Measurements from ENCODE around the gene NPTX2. TPM values are rescaled to one million over a fixed set of nuclear protein-coding genes. Genes with fewer than 3 reads are reported as not detected.
A peak's percentile ranks its signal among the peaks of the same experiment; 100 is the strongest.

The NPTX2 gene
- total and polyA plus RNA-seq, 4 donors: 6.6 to 35.2 (median 11.3) TPM

GRCh38 chr7:98656899-98657298 lies 39.8 kb downstream of the NPTX2 start:
- H3K4me3 ChIP-seq (ENCODE audit: low read length in 2 of 2): no peak overlapping the region
- H3K27ac ChIP-seq (ENCODE audit: low read depth in 1 of 2, low read length in 2 of 2): no peak overlapping the region
- WGBS, 2 donors: 90 to 92% methylated on average over 7 of the region's 7 CpGs
- no peaks in the 10 kb centered on the region for H3K4me1 ChIP-seq (ENCODE audit: control insufficient read depth in 1 of 2, insufficient read depth in 2 of 2, low read length in 2 of 2)
- H3K9me3 ChIP-seq (ENCODE audit: control insufficient read depth, low read length): peaks cover 2% of the 10 kb centered on the region
- H3K36me3 ChIP-seq (ENCODE audit: control insufficient read depth in 1 of 2, insufficient read depth in 2 of 2, low read length in 1 of 2): no peaks in the 10 kb centered on the region
- ATAC-seq (ENCODE audit: low FRiP score): no peak
- no peaks in the 10 kb centered on the region for H3K27me3 ChIP-seq (ENCODE audit: control insufficient read depth in 1 of 2, insufficient read depth in 2 of 2, low read length in 1 of 2)
- no peak for DNase-seq
- intact Hi-C loops (cut with DNase I): no loop called here

- H3K9me3 ChIP-seq (ENCODE audit: control insufficient read depth, low read length): peaks cover 2% of the 10 kb centered on the region
- whole genome bisulfite sequencing, 2 donors: 75 to 76% methylated on average over 17 of the region's 17 CpGs
Observed at GRCh38 chr7:98657736-98658135, 40.7 kb downstream of the NPTX2 start.

GRCh38 chr7:98659756-98660155 lies 42.7 kb downstream of the NPTX2 start:
- Histone ChIP-seq H3K4me3 (ENCODE audit: low read length in 2 of 2) (no peak overlapping the region), H3K36me3 (ENCODE audit: control insufficient read depth in 1 of 2, insufficient read depth in 2 of 2, low read length in 1 of 2) (no peaks in the 10 kb centered on the region), H3K27ac (ENCODE audit: low read depth in 1 of 2, low read length in 2 of 2) (no peak overlapping the region), H3K4me1 (ENCODE audit: control insufficient read depth in 1 of 2, insufficient read depth in 2 of 2, low read length in 2 of 2) (no peaks in the 10 kb centered on the region), H3K27me3 (ENCODE audit: control insufficient read depth in 1 of 2, insufficient read depth in 2 of 2, low read length in 1 of 2) (no peaks in the 10 kb centered on the region), H3K9me3 (ENCODE audit: control insufficient read depth, low read length) (peaks cover 6% of the 10 kb centered on the region)
- WGBS, 2 donors: 77 to 85% methylated on average over 3 of the region's 3 CpGs
- DNase-seq: peak in 1 of 2 donors; percentile 28
- ATAC-seq (ENCODE audit: low FRiP score): no peak
- intact Hi-C loops (cut with DNase I): no loop called here

More at GRCh38 chr7:98657736-98658135, 40.7 kb downstream of the NPTX2 start:
- intact Hi-C loops (cut with DNase I): no loop called here
- peak in 1 of 2 donors; percentile 59 for DNase-seq
- H3K36me3 ChIP-seq (ENCODE audit: control insufficient read depth in 1 of 2, insufficient read depth in 2 of 2, low read length in 1 of 2): no peaks in the 10 kb centered on the region
- H3K27ac ChIP-seq (ENCODE audit: low read depth in 1 of 2, low read length in 2 of 2): no peak overlapping the region
- no peak overlapping the region for H3K4me3 ChIP-seq (ENCODE audit: low read length in 2 of 2)
- no peaks in the 10 kb centered on the region for H3K4me1 ChIP-seq (ENCODE audit: control insufficient read depth in 1 of 2, insufficient read depth in 2 of 2, low read length in 2 of 2)
- no peak for ATAC-seq (ENCODE audit: low FRiP score)
- H3K27me3 ChIP-seq (ENCODE audit: control insufficient read depth in 1 of 2, insufficient read depth in 2 of 2, low read length in 1 of 2): no peaks in the 10 kb centered on the region

GRCh38 chr7:98661607-98662006 lies 44.5 kb downstream of the NPTX2 start:
- no peak overlapping the region for H3K4me3 ChIP-seq (ENCODE audit: low read length in 2 of 2)
- H3K36me3 ChIP-seq (ENCODE audit: control insufficient read depth in 1 of 2, insufficient read depth in 2 of 2, low read length in 1 of 2): no peaks in the 10 kb centered on the region
- DNase-seq (peak in 1 of 2 donors; percentile 27), ATAC-seq (ENCODE audit: low FRiP score) (no peak)
- intact Hi-C loops (cut with DNase I): no loop called here
- H3K27me3 ChIP-seq (ENCODE audit: control insufficient read depth in 1 of 2, insufficient read depth in 2 of 2, low read length in 1 of 2): no peaks in the 10 kb centered on the region
- no peak overlapping the region for H3K27ac ChIP-seq (ENCODE audit: low read depth in 1 of 2, low read length in 2 of 2)
- H3K9me3 ChIP-seq (ENCODE audit: control insufficient read depth, low read length): peaks cover 6% of the 10 kb centered on the region
- H3K4me1 ChIP-seq (ENCODE audit: control insufficient read depth in 1 of 2, insufficient read depth in 2 of 2, low read length in 2 of 2): no peaks in the 10 kb centered on the region
- 82 to 95% methylated on average over 3 of the region's 3 CpGs for WGBS, 2 donors

GRCh38 chr7:98662289-98662688 lies 45.2 kb downstream of the NPTX2 start:
- no peak overlapping the region for H3K4me3 ChIP-seq (ENCODE audit: low read length in 2 of 2)
- intact Hi-C loops (cut with DNase I): no loop called here
- WGBS, 2 donors: 87 to 92% methylated on average over 4 of the region's 4 CpGs
- H3K4me1 ChIP-seq (ENCODE audit: control insufficient read depth in 1 of 2, insufficient read depth in 2 of 2, low read length in 2 of 2): no peaks in the 10 kb centered on the region
- DNase-seq (peak in 1 of 2 donors; percentile 15), ATAC-seq (ENCODE audit: low FRiP score) (no peak)
- no peak overlapping the region for H3K27ac ChIP-seq (ENCODE audit: low read depth in 1 of 2, low read length in 2 of 2)
- no peaks in the 10 kb centered on the region for H3K36me3 ChIP-seq (ENCODE audit: control insufficient read depth in 1 of 2, insufficient read depth in 2 of 2, low read length in 1 of 2)
- H3K27me3 ChIP-seq (ENCODE audit: control insufficient read depth in 1 of 2, insufficient read depth in 2 of 2, low read length in 1 of 2): no peaks in the 10 kb centered on the region
- H3K9me3 ChIP-seq (ENCODE audit: control insufficient read depth, low read length): peaks cover 6% of the 10 kb centered on the region

GRCh38 chr7:98664882-98665281 lies 47.8 kb downstream of the NPTX2 start:
- DNase-seq (peak in 1 of 2 donors; percentile 24), ATAC-seq (ENCODE audit: low FRiP score) (no peak)
- Histone ChIP-seq H3K36me3 (ENCODE audit: control insufficient read depth in 1 of 2, insufficient read depth in 2 of 2, low read length in 1 of 2) (no peaks in the 10 kb centered on the region), H3K27ac (ENCODE audit: low read depth in 1 of 2, low read length in 2 of 2) (no peak overlapping the region), H3K4me3 (ENCODE audit: low read length in 2 of 2) (no peak overlapping the region), H3K27me3 (ENCODE audit: control insufficient read depth in 1 of 2, insufficient read depth in 2 of 2, low read length in 1 of 2) (no peaks in the 10 kb centered on the region), H3K4me1 (ENCODE audit: control insufficient read depth in 1 of 2, insufficient read depth in 2 of 2, low read length in 2 of 2) (no peaks in the 10 kb centered on the region), H3K9me3 (ENCODE audit: control insufficient read depth, low read length) (peaks cover 6% of the 10 kb centered on the region)
- intact Hi-C loops (cut with DNase I): no loop called here
- WGBS, 2 donors: 79 to 82% methylated on average over 6 of the region's 6 CpGs

GRCh38 chr7:98668255-98668654 lies 51.2 kb downstream of the NPTX2 start:
- peak in 1 of 2 donors; percentile 24 for DNase-seq
- intact Hi-C loops (cut with DNase I): no loop called here
- WGBS, 2 donors: 13 to 31% methylated on average over 11 of the region's 11 CpGs

GRCh38 chr7:98669329-98670000 lies 52.4 kb downstream of the NPTX2 start:
- DNase-seq (peak in 1 of 2 donors; percentile 41), ATAC-seq (ENCODE audit: low FRiP score) (no peak)
- Histone ChIP-seq H3K4me1 (ENCODE audit: control insufficient read depth in 1 of 2, insufficient read depth in 2 of 2, low read length in 2 of 2) (no peaks in the 10 kb centered on the region), H3K27ac (ENCODE audit: low read depth in 1 of 2, low read length in 2 of 2) (no peak overlapping the region), H3K4me3 (ENCODE audit: low read length in 2 of 2) (no peak overlapping the region), H3K27me3 (ENCODE audit: control insufficient read depth in 1 of 2, insufficient read depth in 2 of 2, low read length in 1 of 2) (no peaks in the 10 kb centered on the region), H3K9me3 (ENCODE audit: control insufficient read depth, low read length) (peaks cover 8% of the 10 kb centered on the region), H3K36me3 (ENCODE audit: control insufficient read depth in 1 of 2, insufficient read depth in 2 of 2, low read length in 1 of 2) (no peaks in the 10 kb centered on the region)
- WGBS, 2 donors: 20 to 25% methylated on average over 9 of the region's 9 CpGs
- intact Hi-C loops (cut with DNase I): no loop called here

More at GRCh38 chr7:98668255-98668654, 51.2 kb downstream of the NPTX2 start:
- no peaks in the 10 kb centered on the region for H3K27me3 ChIP-seq (ENCODE audit: control insufficient read depth in 1 of 2, insufficient read depth in 2 of 2, low read length in 1 of 2)
- H3K9me3 ChIP-seq (ENCODE audit: control insufficient read depth, low read length): peaks cover 8% of the 10 kb centered on the region
- H3K4me1 ChIP-seq (ENCODE audit: control insufficient read depth in 1 of 2, insufficient read depth in 2 of 2, low read length in 2 of 2): no peaks in the 10 kb centered on the region
- H3K4me3 ChIP-seq (ENCODE audit: low read length in 2 of 2): no peak overlapping the region
- no peak overlapping the region for H3K27ac ChIP-seq (ENCODE audit: low read depth in 1 of 2, low read length in 2 of 2)
- no peak for ATAC-seq (ENCODE audit: low FRiP score)
- H3K36me3 ChIP-seq (ENCODE audit: control insufficient read depth in 1 of 2, insufficient read depth in 2 of 2, low read length in 1 of 2): no peaks in the 10 kb centered on the region

- no peak for DNase-seq
- peaks cover 7% of the 10 kb centered on the region for H3K9me3 ChIP-seq (ENCODE audit: control insufficient read depth, low read length)
- no peak overlapping the region for H3K27ac ChIP-seq (ENCODE audit: low read depth in 1 of 2, low read length in 2 of 2)
- H3K27me3 ChIP-seq (ENCODE audit: control insufficient read depth in 1 of 2, insufficient read depth in 2 of 2, low read length in 1 of 2): no peaks in the 10 kb centered on the region
- intact Hi-C loops (cut with DNase I): no loop called here
- H3K4me3 ChIP-seq (ENCODE audit: low read length in 2 of 2): no peak overlapping the region
- WGBS, 2 donors: 87 to 89% methylated on average over 8 of the region's 8 CpGs
- H3K36me3 ChIP-seq (ENCODE audit: control insufficient read depth in 1 of 2, insufficient read depth in 2 of 2, low read length in 1 of 2): no peaks in the 10 kb centered on the region
- no peaks in the 10 kb centered on the region for H3K4me1 ChIP-seq (ENCODE audit: control insufficient read depth in 1 of 2, insufficient read depth in 2 of 2, low read length in 2 of 2)
- ATAC-seq (ENCODE audit: low FRiP score): no peak
Observed at GRCh38 chr7:98670186-98670585, 53.1 kb downstream of the NPTX2 start.

All from aorta (tissue), 5 donors.